Stomach (tissue), 9 donors: Measurements from ENCODE around the gene CHST11. TPM values are rescaled to one million over a fixed set of nuclear protein-coding genes. Genes with fewer than 3 reads are reported as not detected.

Experiments used
- DNase-seq, 2 donors: peaks; one replicate each; pipeline versions ENCODE4 v3.0.0 to v3.0.0-alpha.2; 2013 to 2019
- H3K27ac ChIP-seq, 5 donors: fragments of 200-600 bp in 4 of 5; sonication (generic) in 4 of 5; one replicate each; pipeline ENCODE4 v1.5.1; 2013 to 2019; ENCODE audit warnings: mild to moderate bottlenecking in 1 of 5, moderate library complexity in 1 of 5
- H3K27me3 ChIP-seq, 3 donors: fragments of 200-600 bp; sonication (generic); one replicate each; pipeline ENCODE4 v1.5.1; 2017 to 2019; ENCODE audit warnings: mixed run types in 1 of 3
- H3K36me3 ChIP-seq, 4 donors: fragments of 200-600 bp; sonication (generic); 1 replicate in 3 of 4; 2 replicates in 1 of 4; pipeline ENCODE4 v1.5.1; 2016 to 2019
- H3K4me1 ChIP-seq, 4 donors: fragments of 200-600 bp; sonication (generic); one replicate each; pipeline ENCODE4 v1.5.1; 2016 to 2019
- H3K4me3 ChIP-seq, 4 donors: fragments of 200-600 bp; sonication (generic) in 3 of 4; one replicate each; pipeline ENCODE4 v1.5.1; 2016 to 2019; ENCODE audit warnings: mild to moderate bottlenecking in 1 of 4
- H3K9me3 ChIP-seq, 4 donors: fragments of 200-600 bp; sonication (generic); one replicate each; pipeline ENCODE4 v1.5.1; 2016 to 2019
- CTCF ChIP-seq, 7 experiments: fragments of 450-650 bp in 4 of 7; fragments of 200-600 bp in 3 of 7; sonication (generic) in 3 of 7; IDR thresholded peaks; one replicate each; pipeline ENCODE4 v1.5.1; 2016 to 2019; ENCODE audit warnings: antibody characterized with exemption in 7 of 7, control low read depth in 2 of 7, mild to moderate bottlenecking in 1 of 7
- EP300 ChIP-seq: sonication (generic); formaldehyde crosslinking; IDR thresholded peaks from one replicate; pipeline ENCODE4 v1.6.1; 2017; ENCODE audit warnings: antibody characterized with exemption
- POLR2A ChIP-seq, 4 donors: fragments of 450-650 bp; IDR thresholded peaks; one replicate each; pipeline ENCODE4 v1.6.1; 2016; ENCODE audit warnings: antibody characterized with exemption in 4 of 4, control low read depth in 2 of 4, mild to moderate bottlenecking in 1 of 4, moderate library complexity in 1 of 4
- POLR2AphosphoS5 ChIP-seq, 3 donors: sonication (generic); formaldehyde crosslinking; IDR thresholded peaks; one replicate each; pipeline ENCODE4 v1.6.1; 2016; ENCODE audit warnings: antibody characterized with exemption in 3 of 3
- WGBS, 5 donors: extraction: QIAGEN DNeasy Blood & Tissue Kit in 3 of 5; methylation state at CpG; one replicate each; pipeline versions ENCODE4 v1.1.5 to v1.1.7; 2013 to 2018; 5-methylcytosine and 5-hydroxymethylcytosine counted together
- intact Hi-C: fragments of 100-400 bp; cut with DNase I; formaldehyde crosslinking; loops from one replicate; pipeline ENCODE4 v1.15.1; 2023; ENCODE audit warnings: low total_unique reads
- polyA plus RNA-seq, 3 donors: library from polyadenylated mRNA; stranded (reverse); fragments of 200-250 nt; gene quantifications; one replicate each; pipeline ENCODE4 v1.2.3, GENCODE V29; 2013
- total RNA-seq, 5 donors: library from RNA; depleted of rRNA; stranded (reverse); fragments of >200 nt; gene quantifications; one replicate each; pipeline versions ENCODE4 v1.1.0 to v1.2.3, GENCODE V29; 2014 to 2016
- donor health status: healthy with polysubstance abuse.
- donor health status: Bipolar disorder and iron deficiency.
- donor health status: healthy.

CHST11 gene
- total and polyA plus RNA-seq, 8 donors = 2.3 to 192 (median 18.6) TPM

- WGBS, 5 donors = 90 to 100% (median 98%) methylated on average over 2 of the region's 2 CpGs
- H3K9me3 ChIP-seq = no peaks in the 10 kb centered on the region
- TF ChIP-seq EP300 = no peak
- no peak for TF ChIP-seq POLR2AphosphoS5 (IDR thresholded peaks at IDR 0.05)
- no peak for TF ChIP-seq CTCF (IDR thresholded peaks at IDR 0.05)
- TF ChIP-seq POLR2A (IDR thresholded peaks at IDR 0.05) = no peak
- no peaks in the 10 kb centered on the region for H3K36me3 ChIP-seq
- peaks cover 0 to 46% (median 14%) of the 10 kb centered on the region in 4 donors for H3K4me1 ChIP-seq
- H3K27me3 ChIP-seq = no peaks in the 10 kb centered on the region
- DNase-seq = no peak
- H3K27ac ChIP-seq = peak overlapping the region in 1 of 5 donors; percentile 40
- no peak overlapping the region for H3K4me3 ChIP-seq
- intact Hi-C loops = no loop called here
Observed at GRCh38 chr12:104649217-104649824, 192.6 kb downstream of the CHST11 start.

- Histone ChIP-seq H3K36me3 (no peaks in the 10 kb centered on the region), H3K27ac (peak overlapping the region in 1 of 5 donors; percentile 12), H3K4me3 (no peak overlapping the region), H3K4me1 (peaks cover 0 to 40% (median 11%) of the 10 kb centered on the region in 4 donors), H3K9me3 (no peaks in the 10 kb centered on the region), H3K27me3 (no peaks in the 10 kb centered on the region)
- TF ChIP-seq CTCF (IDR thresholded peaks at IDR 0.05) (no peak), POLR2A (IDR thresholded peaks at IDR 0.05) (no peak), EP300 (no peak), POLR2AphosphoS5 (IDR thresholded peaks at IDR 0.05) (no peak)
- intact Hi-C loops = no loop called here
- no peak for DNase-seq
Observed at GRCh38 chr12:104649921-104650320, 193.2 kb downstream of the CHST11 start.

- intact Hi-C loops = no loop called here
- WGBS, 5 donors = 79 to 94% (median 84%) methylated on average over 5 of the region's 5 CpGs
- H3K36me3 ChIP-seq = no peaks in the 10 kb centered on the region
- no peak for TF ChIP-seq CTCF (IDR thresholded peaks at IDR 0.05)
- TF ChIP-seq EP300 = no peak
- no peak for TF ChIP-seq POLR2AphosphoS5 (IDR thresholded peaks at IDR 0.05)
- no peak for TF ChIP-seq POLR2A (IDR thresholded peaks at IDR 0.05)
- H3K27me3 ChIP-seq = no peaks in the 10 kb centered on the region
- H3K4me1 ChIP-seq = peaks cover 0 to 34% (median 11%) of the 10 kb centered on the region in 4 donors
- no peak overlapping the region for H3K4me3 ChIP-seq
- no peaks in the 10 kb centered on the region for H3K9me3 ChIP-seq
- no peak overlapping the region for H3K27ac ChIP-seq
- DNase-seq = no peak
Observed at GRCh38 chr12:104650541-104650940, 193.8 kb downstream of the CHST11 start.

GRCh38 chr12:104651811-104652210 lies 195.1 kb downstream of the CHST11 start:
- 72 to 87% (median 86%) methylated on average over 7 of the region's 7 CpGs for WGBS, 5 donors
- Histone ChIP-seq H3K9me3 (no peaks in the 10 kb centered on the region), H3K4me3 (no peak overlapping the region), H3K27ac (no peak overlapping the region), H3K27me3 (no peaks in the 10 kb centered on the region), H3K36me3 (no peaks in the 10 kb centered on the region), H3K4me1 (peaks cover 0 to 32% (median 11%) of the 10 kb centered on the region in 4 donors)
- TF ChIP-seq POLR2A (IDR thresholded peaks at IDR 0.05) (no peak), CTCF (IDR thresholded peaks at IDR 0.05) (no peak), POLR2AphosphoS5 (IDR thresholded peaks at IDR 0.05) (no peak), EP300 (no peak)
- intact Hi-C loops = no loop called here
- no peak for DNase-seq
